ENCODE results near the gene FBXO31. TPM values are rescaled to one million over a fixed set of nuclear protein-coding genes. Genes with fewer than 3 reads are reported as not detected.

FBXO31 gene
- 10 to 100 TPM; 35.6 to 40.9 TPM for total RNA-seq
- polyA plus RNA-seq: 27.4 TPM

GRCh38 chr16:87383505-87384161 lies at the start of gene FBXO31:
TSS of gene FBXO31 (minus strand) at chr16:87383776. CDS start at chr16:87383744, 32 bp downstream.
- Histone ChIP-seq H3K27ac (ENCODE audit: low read depth, low read length) (peak within 1 kb of the TSS; percentile 78), H3K27me3 (ENCODE audit: insufficient read depth, low read length, poor library complexity, severe bottlenecking) (no peaks in the 10 kb centered on the region), H3K4me1 (ENCODE audit: insufficient read depth, low read length) (peaks cover 49% of the 10 kb centered on the region), H3K36me3 (ENCODE audit: insufficient read depth, low read length) (no peaks in the 10 kb centered on the region), H3K9me3 (ENCODE audit: low read length) (no peaks in the 10 kb centered on the region), H3K4me3 (ENCODE audit: low read length) (peak within 1 kb of the TSS; percentile 87)
- peaks cover 0 to 6% of the 10 kb centered on the region in 2 donors for H3K27me3 Mint-ChIP-seq
- H3K9me3 Mint-ChIP-seq: peaks cover 0 to 3% (median 3%) of the 10 kb centered on the region in 5 donors
- H3K36me3 Mint-ChIP-seq: peaks cover 0 to 17% (median 0%) of the 10 kb centered on the region in 3 donors
- H3K27ac Mint-ChIP-seq: peak within 1 kb of the TSS; percentile 90 to 99 (median 96)
- H3K4me3 Mint-ChIP-seq: peak within 1 kb of the TSS; percentile 90 to 96 (median 94)
- peak; percentile 83 to 92 (median 90) for DNase-seq
- POLR2A ChIA-PET: interaction anchor here (0.5 to 2.9 kb wide), 9 partner anchors 10 to 1771 kb away, joined by 3 to 38 read pairs (median 3); partner anchors contain the start of genes C16orf95, GSE1, KLHDC4 and MAP1LC3B
- H3K4me1 Mint-ChIP-seq: peaks cover 55 to 75% (median 57%) of the 10 kb centered on the region in 3 donors
- CTCF ChIA-PET: interaction anchor here (0.6 to 4.8 kb wide), 10 partner anchors 9 to 566 kb away, joined by 3 to 41 read pairs (median 4); partner anchors contain the start of gene C16orf95

GRCh38 chr16:87432330-87432915 lies 48.8 kb upstream of the FBXO31 start:
- Histone ChIP-seq H3K4me3 (ENCODE audit: low read length) (no peak overlapping the region), H3K36me3 (ENCODE audit: insufficient read depth, low read length) (peaks cover 5% of the 10 kb centered on the region), H3K9me3 (ENCODE audit: low read length) (no peaks in the 10 kb centered on the region), H3K27ac (ENCODE audit: low read depth, low read length) (no peak overlapping the region), H3K4me1 (ENCODE audit: insufficient read depth, low read length) (peaks cover 18% of the 10 kb centered on the region), H3K27me3 (ENCODE audit: insufficient read depth, low read length, poor library complexity, severe bottlenecking) (no peaks in the 10 kb centered on the region)
- DNase-seq: no peak
- Mint-ChIP-seq H3K27me3 (peaks cover 0 to 2% of the 10 kb centered on the region in 2 donors), H3K9me3 (no peaks in the 10 kb centered on the region), H3K27ac (peak overlapping the region in 1 of 8 donors; percentile 57), H3K4me1 (peaks cover 17 to 22% (median 20%) of the 10 kb centered on the region in 3 donors), H3K4me3 (no peak overlapping the region), H3K36me3 (peaks cover 0 to 36% (median 2%) of the 10 kb centered on the region in 3 donors)
- ChIA-PET CTCF (no interaction called here), POLR2A (interaction anchor here (0.8 kb wide), 1 partner anchor 298 kb away, joined by 4 read pairs; no protein-coding TSS in a partner anchor)

- peaks cover 17 to 21% (median 19%) of the 10 kb centered on the region in 3 donors for H3K4me1 Mint-ChIP-seq
- peaks cover 16% of the 10 kb centered on the region for H3K4me1 ChIP-seq (ENCODE audit: insufficient read depth, low read length)
- no peaks in the 10 kb centered on the region for H3K27me3 ChIP-seq (ENCODE audit: insufficient read depth, low read length, poor library complexity, severe bottlenecking)
- peaks cover 0 to 36% (median 2%) of the 10 kb centered on the region in 3 donors for H3K36me3 Mint-ChIP-seq
- POLR2A ChIA-PET: no interaction called here
- H3K27me3 Mint-ChIP-seq: peaks cover 0 to 2% of the 10 kb centered on the region in 2 donors
- peaks cover 5% of the 10 kb centered on the region for H3K36me3 ChIP-seq (ENCODE audit: insufficient read depth, low read length)
- H3K9me3 ChIP-seq (ENCODE audit: low read length): no peaks in the 10 kb centered on the region
- no peak overlapping the region for H3K27ac Mint-ChIP-seq
- no peak overlapping the region for H3K4me3 Mint-ChIP-seq
- CTCF ChIA-PET: no interaction called here
- no peak overlapping the region for H3K4me3 ChIP-seq (ENCODE audit: low read length)
- H3K9me3 Mint-ChIP-seq: no peaks in the 10 kb centered on the region
- DNase-seq: no peak
- no peak overlapping the region for H3K27ac ChIP-seq (ENCODE audit: low read depth, low read length)
Observed at GRCh38 chr16:87431926-87432325, 48.4 kb upstream of the FBXO31 start.

- Histone ChIP-seq H3K36me3 (ENCODE audit: insufficient read depth, low read length) (peaks cover 5% of the 10 kb centered on the region), H3K27me3 (ENCODE audit: insufficient read depth, low read length, poor library complexity, severe bottlenecking) (no peaks in the 10 kb centered on the region), H3K4me1 (ENCODE audit: insufficient read depth, low read length) (no peaks in the 10 kb centered on the region), H3K4me3 (ENCODE audit: low read length) (no peak overlapping the region), H3K9me3 (ENCODE audit: low read length) (no peaks in the 10 kb centered on the region), H3K27ac (ENCODE audit: low read depth, low read length) (no peak overlapping the region)
- CTCF ChIA-PET: interaction anchor here (1.0 to 1.5 kb wide), 2 partner anchors 10 to 101 kb away, joined by 3 to 5 read pairs; no protein-coding TSS in a partner anchor
- H3K27me3 Mint-ChIP-seq: no peaks in the 10 kb centered on the region
- no peaks in the 10 kb centered on the region for H3K9me3 Mint-ChIP-seq
- H3K4me3 Mint-ChIP-seq: no peak overlapping the region
- POLR2A ChIA-PET: no interaction called here
- peak overlapping the region in 1 of 8 donors; percentile 29 for H3K27ac Mint-ChIP-seq
- DNase-seq: no peak
- peaks cover 5 to 51% (median 17%) of the 10 kb centered on the region in 3 donors for H3K36me3 Mint-ChIP-seq
- peaks cover 0 to 3% (median 0%) of the 10 kb centered on the region in 3 donors for H3K4me1 Mint-ChIP-seq
Observed at GRCh38 chr16:87426423-87427215, 43.0 kb upstream of the FBXO31 start.

GRCh38 chr16:87425941-87426340 lies 42.4 kb upstream of the FBXO31 start:
- no peak overlapping the region for H3K4me3 Mint-ChIP-seq
- no peaks in the 10 kb centered on the region for H3K4me1 ChIP-seq (ENCODE audit: insufficient read depth, low read length)
- H3K4me3 ChIP-seq (ENCODE audit: low read length): no peak overlapping the region
- no peak for DNase-seq
- CTCF ChIA-PET: no interaction called here
- peaks cover 5 to 53% (median 17%) of the 10 kb centered on the region in 3 donors for H3K36me3 Mint-ChIP-seq
- H3K9me3 ChIP-seq (ENCODE audit: low read length): no peaks in the 10 kb centered on the region
- H3K9me3 Mint-ChIP-seq: no peaks in the 10 kb centered on the region
- H3K27ac ChIP-seq (ENCODE audit: low read depth, low read length): no peak overlapping the region
- POLR2A ChIA-PET: no interaction called here
- H3K27me3 Mint-ChIP-seq: no peaks in the 10 kb centered on the region
- peaks cover 5% of the 10 kb centered on the region for H3K36me3 ChIP-seq (ENCODE audit: insufficient read depth, low read length)
- peaks cover 0 to 3% (median 0%) of the 10 kb centered on the region in 3 donors for H3K4me1 Mint-ChIP-seq
- peak overlapping the region in 1 of 8 donors; percentile 51 for H3K27ac Mint-ChIP-seq
- H3K27me3 ChIP-seq (ENCODE audit: insufficient read depth, low read length, poor library complexity, severe bottlenecking): no peaks in the 10 kb centered on the region

- Histone ChIP-seq H3K4me3 (ENCODE audit: low read length) (no peak overlapping the region), H3K27me3 (ENCODE audit: insufficient read depth, low read length, poor library complexity, severe bottlenecking) (no peaks in the 10 kb centered on the region), H3K27ac (ENCODE audit: low read depth, low read length) (no peak overlapping the region), H3K9me3 (ENCODE audit: low read length) (no peaks in the 10 kb centered on the region), H3K4me1 (ENCODE audit: insufficient read depth, low read length) (no peaks in the 10 kb centered on the region), H3K36me3 (ENCODE audit: insufficient read depth, low read length) (peaks cover 17% of the 10 kb centered on the region)
- Mint-ChIP-seq H3K4me1 (no peaks in the 10 kb centered on the region), H3K27me3 (no peaks in the 10 kb centered on the region), H3K4me3 (no peak overlapping the region), H3K36me3 (peaks cover 5 to 61% (median 19%) of the 10 kb centered on the region in 3 donors), H3K9me3 (no peaks in the 10 kb centered on the region), H3K27ac (peak overlapping the region in 3 of 8 donors; percentile 23 to 55 (median 44))
- POLR2A ChIA-PET: no interaction called here
- CTCF ChIA-PET: no interaction called here
- no peak for DNase-seq
Observed at GRCh38 chr16:87424266-87424665, 40.7 kb upstream of the FBXO31 start.

- H3K27me3 ChIP-seq (ENCODE audit: insufficient read depth, low read length, poor library complexity, severe bottlenecking): no peaks in the 10 kb centered on the region
- H3K27ac Mint-ChIP-seq: no peak overlapping the region
- ChIA-PET POLR2A (no interaction called here), CTCF (no interaction called here)
- no peaks in the 10 kb centered on the region for H3K9me3 Mint-ChIP-seq
- H3K4me3 ChIP-seq (ENCODE audit: low read length): no peak overlapping the region
- peaks cover 5 to 56% (median 19%) of the 10 kb centered on the region in 3 donors for H3K36me3 Mint-ChIP-seq
- no peaks in the 10 kb centered on the region for H3K4me1 Mint-ChIP-seq
- H3K4me1 ChIP-seq (ENCODE audit: insufficient read depth, low read length): no peaks in the 10 kb centered on the region
- H3K27ac ChIP-seq (ENCODE audit: low read depth, low read length): no peak overlapping the region
- H3K27me3 Mint-ChIP-seq: no peaks in the 10 kb centered on the region
- H3K9me3 ChIP-seq (ENCODE audit: low read length): no peaks in the 10 kb centered on the region
- H3K4me3 Mint-ChIP-seq: no peak overlapping the region
- peaks cover 13% of the 10 kb centered on the region for H3K36me3 ChIP-seq (ENCODE audit: insufficient read depth, low read length)
- no peak for DNase-seq
Observed at GRCh38 chr16:87423429-87423828, 39.9 kb upstream of the FBXO31 start.

Measured in CD8-positive, alpha-beta memory T cell (primary cell).